GM18499 (cell line): ENCODE data around the gene RTL1.

Experiments used
- ATAC-seq: cut with Tn5 transposase; IDR thresholded peaks from one replicate; pipeline ENCODE4 v1.9.1; 2021; ENCODE audit warnings: moderate number of reproducible peaks; ENCODE audit not compliant: insufficient read depth, unreplicated experiment

Gene RTL1

DNA sequence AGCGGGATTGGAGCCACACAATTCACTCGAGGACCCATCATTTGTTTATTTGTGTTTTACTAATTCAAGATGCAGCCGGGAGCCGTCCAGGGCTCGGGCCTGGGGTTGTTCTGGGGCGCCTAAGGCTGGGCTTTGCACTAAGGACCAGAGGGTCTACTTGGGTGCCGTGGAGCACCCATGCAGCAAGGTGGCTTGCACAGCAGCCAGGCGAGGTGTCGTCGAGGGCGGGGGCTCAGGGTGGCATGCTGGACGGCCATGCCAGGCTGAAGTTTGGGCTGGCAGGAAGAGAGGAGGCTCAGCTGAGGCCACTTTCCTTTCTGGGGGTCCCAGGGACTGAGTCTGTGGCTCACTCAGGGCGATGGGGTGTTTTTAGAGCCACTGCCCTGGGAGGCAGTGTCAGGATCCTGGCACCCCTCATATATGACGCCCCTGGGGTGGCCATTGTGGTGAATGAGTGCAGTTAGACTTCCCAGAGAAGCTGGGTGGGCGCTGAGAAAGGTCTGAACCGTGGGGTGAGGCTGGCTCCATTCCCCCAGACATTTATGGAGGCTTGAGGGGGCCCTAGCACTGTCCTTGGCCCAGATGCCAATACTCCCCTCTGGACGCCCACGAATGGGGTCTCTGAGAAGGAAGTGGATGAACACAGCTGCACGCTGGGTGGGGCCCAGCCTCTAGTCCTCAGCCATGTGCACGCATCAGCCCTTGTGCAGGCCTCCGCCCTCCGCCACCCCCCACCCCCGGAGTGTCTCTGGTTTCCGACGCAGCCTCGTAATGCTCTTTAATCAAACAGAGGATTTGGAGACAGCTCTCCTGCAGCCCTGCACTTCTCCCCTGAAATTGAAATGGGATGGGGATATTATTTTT is 66.3 kb downstream of the RTL1 start:
- no peak for ATAC-seq

DNA sequence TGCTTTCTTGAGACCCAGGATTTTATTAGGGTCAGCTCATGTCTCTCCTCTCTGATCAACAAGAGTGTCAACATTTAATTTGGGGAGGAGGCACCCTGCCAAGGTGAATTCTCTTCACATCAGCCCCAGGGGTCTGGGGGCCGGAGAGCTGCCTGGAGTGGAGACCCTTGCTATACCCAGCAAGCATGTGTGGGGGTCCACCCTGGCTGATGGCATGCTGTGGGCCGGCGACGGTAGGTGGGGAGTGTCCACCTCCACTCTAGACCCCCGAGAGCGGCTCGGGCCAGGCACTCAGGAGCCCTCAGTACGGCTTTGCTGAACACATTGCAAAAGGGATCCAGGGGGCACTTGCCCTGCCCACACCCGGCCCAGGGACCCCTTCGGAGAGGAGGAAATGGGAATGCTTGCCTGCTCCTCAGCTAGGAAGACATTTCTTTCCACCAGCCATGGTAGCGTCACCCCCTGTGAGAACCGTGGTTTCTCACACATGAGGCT is 67.2 kb downstream of the RTL1 start:
- no peak for ATAC-seq

DNA sequence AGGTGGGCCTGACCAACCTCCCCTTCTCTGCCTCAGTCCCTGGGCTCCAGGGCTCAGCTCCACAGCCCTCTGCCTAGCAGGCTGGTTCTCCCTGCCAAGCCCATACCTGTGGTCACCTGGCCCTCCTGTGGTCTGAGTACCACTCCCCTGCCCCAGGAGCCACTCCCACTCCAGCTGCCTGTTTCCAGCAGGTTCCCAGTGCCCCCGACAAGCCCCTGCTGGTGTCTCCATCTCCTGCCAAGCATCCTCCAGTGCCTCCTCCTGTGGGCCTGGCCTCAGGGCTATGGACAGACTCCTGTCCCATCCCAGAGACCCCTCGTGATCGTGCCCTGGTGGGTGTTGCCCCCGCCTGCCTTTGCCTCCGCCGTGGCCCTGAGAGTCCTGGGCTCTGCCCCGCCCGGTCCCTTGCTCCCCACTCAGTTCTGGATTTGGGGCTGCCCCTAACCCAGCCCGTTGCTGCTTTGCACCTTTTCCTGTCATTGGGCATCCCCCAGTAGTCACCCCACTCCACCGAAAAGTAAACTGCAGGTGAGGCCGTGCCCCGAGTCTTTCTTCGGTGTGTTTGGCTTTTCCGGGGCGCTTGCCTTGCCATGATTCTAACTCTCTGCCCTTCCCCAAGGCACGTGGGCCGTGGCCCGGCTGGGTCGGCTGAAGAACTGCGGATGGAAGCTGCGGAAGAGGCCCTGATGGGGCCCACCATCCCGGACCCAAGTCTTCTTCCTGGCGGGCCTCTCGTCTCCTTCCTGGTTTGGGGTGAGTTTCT is 67.8 kb downstream of the RTL1 start:
- ATAC-seq, result no peak

DNA sequence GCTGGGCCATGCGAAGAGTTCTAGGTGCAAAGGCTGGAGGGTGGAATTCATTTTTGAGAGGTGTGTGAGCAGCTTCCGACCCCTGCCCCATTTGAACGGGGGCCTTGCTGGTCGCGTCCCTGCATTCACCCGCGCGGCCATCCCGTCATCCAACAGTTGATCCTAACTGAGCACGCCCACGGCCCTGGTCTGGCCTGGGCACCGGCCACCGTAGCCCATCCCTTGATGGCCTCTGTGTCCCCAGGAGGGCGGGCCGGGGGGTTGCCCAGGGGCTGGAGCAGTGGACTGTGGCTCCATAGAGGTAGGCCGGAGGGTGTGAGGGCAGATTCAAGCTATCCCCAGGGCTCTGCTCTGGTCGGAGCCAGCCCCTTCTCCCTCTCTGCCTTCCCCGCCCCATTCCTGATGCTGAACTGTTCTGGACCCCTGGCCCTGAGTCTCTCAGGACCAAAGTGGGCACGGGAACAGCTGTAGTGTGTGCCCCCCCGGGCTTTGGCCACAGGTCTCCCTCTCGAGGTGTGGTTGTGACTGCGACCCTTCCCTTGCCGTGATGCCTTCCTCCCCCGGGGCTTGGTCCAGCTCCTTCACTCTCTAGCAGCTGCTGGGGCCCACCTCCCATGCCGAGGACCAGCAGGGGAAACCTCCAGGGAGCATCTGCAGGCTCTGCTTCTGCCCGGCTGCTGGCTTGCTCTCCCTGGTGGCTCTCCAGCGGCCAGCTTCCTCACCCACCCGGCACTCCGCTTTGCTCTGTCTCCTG is 68.6 kb downstream of the RTL1 start:
- ATAC-seq, result no peak

DNA sequence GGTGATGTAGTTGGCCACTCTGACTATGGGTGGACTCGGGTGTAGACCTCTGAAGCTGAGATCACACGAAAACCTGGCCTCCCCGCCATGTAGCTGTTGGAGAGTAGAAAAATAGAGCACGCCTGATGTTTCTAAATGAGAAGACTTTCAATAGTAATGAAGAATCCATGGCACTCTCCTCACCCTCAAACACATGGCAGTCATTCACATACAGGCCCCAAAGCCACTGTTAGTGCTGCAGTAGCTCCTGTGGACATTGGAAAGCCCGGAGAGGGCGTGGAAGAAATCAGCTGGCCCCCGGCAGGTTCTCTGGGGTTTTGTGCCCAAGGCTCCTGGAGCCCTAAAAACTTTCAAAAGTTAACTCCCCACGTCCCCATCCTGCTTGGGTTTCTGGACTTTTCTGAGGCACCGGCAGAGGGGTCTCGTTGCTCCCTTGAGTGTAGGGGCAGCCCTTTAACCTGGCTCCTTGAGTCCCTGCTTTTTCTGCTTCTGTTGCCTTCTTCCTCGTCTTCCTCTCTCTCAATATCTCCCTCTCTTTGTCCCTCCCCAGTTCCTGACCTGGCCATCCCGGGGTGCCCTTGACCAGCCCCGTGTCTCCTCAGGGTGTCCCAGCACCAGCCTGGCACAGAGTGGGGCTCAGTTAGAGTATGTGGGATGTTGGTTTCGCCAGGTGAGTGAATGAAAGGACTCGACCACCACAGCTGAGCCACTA is 69.3 kb downstream of the RTL1 start:
- no peak for ATAC-seq

DNA sequence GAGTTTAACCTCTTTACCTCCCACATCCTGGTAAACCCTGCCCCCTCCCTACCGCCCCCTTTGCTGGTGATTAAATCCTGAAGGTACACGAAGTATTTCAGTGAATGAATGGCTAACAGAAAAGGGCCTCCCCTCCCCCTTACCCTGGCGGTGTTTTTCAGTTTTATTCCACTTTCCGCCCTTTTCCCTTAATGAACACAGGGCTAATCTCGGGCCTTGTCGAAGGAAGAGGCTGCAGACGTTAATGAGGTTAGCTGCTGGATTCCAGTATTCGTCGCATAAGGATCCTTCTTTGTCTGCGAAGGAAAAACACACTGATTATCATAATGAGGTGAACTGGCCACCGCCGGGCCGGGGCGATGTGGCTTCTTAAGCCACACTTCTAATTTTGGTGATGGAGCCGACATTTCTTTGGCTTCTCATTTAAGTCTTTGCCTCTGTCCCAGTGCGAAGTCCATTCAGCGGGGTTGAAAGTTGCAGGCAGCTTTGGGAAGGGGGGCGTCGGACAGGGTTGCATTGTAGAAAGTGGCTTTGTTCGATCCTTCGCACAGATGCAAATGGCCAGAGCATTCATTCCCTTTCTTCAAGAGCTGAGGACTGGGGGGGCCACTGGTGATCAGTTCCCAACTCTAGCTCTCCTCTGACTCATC is 71.1 kb downstream of the RTL1 start:
- no peak for ATAC-seq

DNA sequence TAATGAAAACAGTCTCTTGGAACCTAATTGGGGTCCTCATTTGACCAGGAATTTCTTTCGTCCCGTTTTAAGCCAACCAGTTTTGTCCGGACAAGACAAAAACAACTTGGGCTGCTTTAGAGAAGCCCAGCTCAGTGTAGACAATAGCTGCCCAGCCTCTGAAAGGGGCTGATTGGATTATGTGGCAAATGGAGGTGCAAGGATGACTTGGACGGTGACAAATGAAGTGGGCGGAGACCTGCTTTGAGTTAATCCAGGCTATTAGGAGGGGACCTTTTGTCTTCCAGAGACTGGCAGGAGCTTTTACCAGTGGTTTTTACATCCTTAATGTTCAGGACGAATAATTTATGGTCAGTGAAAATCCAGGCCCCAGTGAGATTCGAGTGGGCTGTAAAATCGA is 72.8 kb downstream of the RTL1 start:
- ATAC-seq, result no peak
